Stimulated activated CD4-positive, alpha-beta T cell treated with anti-CD3 and anti-CD28 coated beads, TNF-alpha, amount 100 ng/mL, for 1 hour (primary cell): Measurements from ENCODE around the gene FBXO10.

ENCODE experiments used
- DNase-seq, 3 donors: peaks; one replicate each; pipeline ENCODE4 v3.0.0-alpha.2; 2020; ENCODE audit warnings: low read depth in 3 of 3, low spot score in 1 of 3

The FBXO10 gene

GRCh38 chr9:37554318-37554717, 21.9 kb downstream of the FBXO10 start:
- no peak for DNase-seq

DNA sequence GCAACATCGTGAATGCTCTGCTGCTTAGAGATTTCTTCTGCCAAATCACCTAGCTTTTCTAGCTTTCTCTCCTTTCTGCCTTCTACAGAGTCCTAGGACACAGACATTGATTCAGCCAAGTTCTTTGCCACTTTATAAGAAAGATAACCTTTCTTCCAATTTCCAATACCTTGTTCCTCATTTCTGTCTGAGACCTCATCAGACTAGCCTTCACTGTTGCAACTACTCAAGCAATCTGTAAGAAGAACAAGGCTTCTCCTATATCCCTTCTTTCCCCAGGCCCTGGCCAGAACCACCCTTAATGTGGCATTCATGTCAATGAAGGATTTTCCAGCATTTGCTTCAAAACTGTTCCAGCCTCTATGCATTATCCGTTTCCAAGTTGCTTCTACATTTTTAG, 24.3 kb downstream of the FBXO10 start:
- no peak for DNase-seq

- no peak for DNase-seq
These were observed 24.7 kb downstream of the FBXO10 start for GRCh38 chr9:37551468-37551867.

DNA sequence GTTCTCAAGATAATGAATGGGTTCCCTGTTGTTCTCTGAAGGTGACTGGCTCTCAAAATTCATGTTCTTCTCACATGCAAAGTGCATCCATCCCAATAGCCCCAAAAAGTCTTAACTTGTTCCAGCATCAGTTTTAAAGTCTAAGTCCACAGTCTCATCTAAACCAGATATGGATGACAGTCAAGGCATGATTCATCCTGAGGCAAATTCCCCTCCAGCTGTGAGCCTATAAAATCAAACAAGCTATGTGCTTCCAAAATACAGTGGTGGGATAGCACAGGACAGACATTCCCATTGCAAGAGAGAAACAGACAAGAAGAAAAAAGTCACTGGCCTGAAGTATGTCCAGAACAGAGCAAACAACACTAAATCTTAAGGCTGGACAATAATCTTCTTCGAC, 25.4 kb downstream of the FBXO10 start:
- DNase-seq: no peak

DNA sequence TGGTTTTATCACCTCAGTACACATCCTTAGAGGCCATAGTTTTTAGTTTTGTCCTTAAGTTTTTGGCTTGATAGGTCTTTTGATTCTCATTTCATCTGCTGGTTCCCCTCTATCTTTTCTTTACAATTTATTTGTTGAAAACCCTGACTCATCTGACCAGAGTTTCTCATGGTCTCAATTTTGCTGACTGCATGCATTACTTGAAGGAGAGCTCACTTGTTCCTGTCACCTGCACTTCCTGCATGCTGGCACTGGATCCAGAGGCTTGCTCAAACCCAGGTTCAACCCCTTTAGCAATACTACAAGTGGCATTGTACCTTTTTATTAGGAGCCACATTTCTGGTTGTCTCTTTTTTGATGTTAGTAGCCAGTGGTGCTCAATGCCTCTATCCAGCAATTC, 26.7 kb downstream of the FBXO10 start:
- DNase-seq: no peak

DNA sequence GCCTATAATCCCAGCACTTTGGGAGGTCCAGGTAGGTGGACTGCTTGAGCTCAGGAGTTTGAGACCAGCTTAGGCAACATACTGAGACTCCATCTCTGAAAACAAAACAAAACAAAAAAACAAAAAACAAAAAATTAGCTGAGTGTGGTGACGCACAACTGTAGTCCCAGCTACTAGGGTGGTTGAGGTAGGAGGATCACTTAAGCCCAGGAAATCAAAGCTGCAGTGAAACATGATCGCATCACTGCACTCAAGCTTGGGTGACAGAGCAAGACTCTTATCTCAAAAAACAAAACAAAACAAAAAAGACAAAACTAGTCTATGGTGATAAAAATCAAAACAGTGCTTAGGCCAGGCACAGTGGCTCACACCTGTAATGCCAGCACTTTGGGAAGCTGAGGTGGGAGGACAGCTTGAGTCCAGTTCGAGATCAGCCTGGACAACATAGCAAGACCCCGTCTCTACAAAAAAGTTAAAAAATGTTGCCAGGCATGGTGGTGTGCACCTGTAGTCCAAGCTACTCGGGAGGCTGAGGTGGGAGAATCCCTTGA, 28.8 kb downstream of the FBXO10 start:
- no peak for DNase-seq

DNA sequence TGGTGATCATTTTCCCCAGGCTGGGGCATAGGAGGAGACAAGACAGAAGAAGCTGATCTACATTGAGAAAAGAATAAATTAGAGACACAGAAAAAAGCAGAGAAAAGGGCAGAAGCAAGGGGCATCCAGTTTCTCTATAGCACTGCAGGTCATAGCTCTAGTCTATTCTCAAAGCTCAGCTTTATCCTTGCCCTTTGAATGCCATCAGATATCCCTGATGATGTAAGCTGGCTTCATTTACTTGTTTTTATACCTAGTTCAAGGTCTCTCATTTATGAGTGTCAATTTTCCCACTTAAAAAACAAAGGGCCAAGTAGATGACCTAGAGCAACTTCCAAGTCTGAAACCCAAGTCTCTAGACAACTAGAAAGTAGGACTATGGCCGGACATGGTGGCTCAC, 32.7 kb downstream of the FBXO10 start:
- DNase-seq: no peak

DNA sequence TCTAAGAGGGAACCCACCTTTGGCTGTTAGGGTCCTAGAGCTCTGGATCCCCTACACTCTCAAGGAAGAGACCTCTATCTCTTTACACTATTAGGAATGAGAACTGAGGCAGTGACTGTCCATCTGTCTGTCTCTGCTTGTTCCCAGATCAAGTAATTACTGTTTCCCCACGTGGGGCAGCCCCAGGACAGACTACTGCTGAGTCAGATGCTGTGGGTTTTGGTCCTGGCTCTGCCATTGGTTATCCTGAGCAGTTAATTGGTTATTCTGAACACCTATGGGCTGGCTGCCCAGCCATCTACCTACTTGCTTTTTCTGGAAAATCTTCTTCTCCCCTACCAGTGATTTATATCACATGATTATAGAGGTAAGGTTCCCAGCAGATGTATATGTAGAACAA, 33.3 kb downstream of the FBXO10 start:
- DNase-seq: no peak

- no peak for DNase-seq
These were observed 33.7 kb downstream of the FBXO10 start for GRCh38 chr9:37542488-37542887.

- no peak for DNase-seq
These were observed 34.7 kb downstream of the FBXO10 start for GRCh38 chr9:37541465-37541864.

DNA sequence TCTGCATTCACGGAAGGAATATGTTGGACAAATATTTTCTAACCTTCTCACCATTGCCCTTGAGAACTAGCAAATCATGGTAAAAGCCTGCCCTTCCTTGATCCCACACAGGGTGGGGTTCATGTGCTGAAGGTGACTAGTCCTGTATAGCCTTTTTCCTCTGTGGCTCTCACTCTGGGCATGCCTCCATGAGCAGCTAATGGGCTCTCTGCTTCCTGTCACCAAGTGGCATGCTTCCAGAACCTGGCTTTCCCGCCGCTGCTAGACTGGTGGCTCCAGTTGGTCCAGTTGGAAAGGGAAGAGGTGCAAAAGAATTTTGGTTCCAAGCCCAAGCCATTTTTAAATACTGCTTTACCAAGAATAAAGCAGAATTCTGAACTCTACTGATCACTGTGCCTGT, 35.5 kb downstream of the FBXO10 start:
- DNase-seq: no peak

DNA sequence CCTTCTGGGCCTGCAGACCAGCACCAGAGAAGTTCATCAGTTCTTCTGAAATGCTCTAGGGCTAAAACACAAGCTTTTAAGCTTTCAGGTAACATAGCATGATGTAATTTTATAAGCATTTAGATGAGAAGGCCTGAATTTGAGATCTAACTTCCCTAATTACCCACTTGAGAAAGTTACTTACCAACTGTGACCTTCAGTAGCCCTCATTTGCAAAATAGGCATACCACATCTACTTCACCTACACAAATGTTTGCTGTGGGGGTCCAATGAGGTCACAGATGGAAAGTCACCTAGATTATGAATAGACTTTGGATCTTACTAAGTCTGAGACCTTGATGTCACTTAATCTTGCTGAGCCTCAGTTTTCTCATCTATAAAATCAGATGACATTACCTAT, 36.5 kb downstream of the FBXO10 start:
- no peak for DNase-seq

GRCh38 chr9:37538099-37538498, 38.1 kb downstream of the FBXO10 start:
- DNase-seq: no peak

DNA sequence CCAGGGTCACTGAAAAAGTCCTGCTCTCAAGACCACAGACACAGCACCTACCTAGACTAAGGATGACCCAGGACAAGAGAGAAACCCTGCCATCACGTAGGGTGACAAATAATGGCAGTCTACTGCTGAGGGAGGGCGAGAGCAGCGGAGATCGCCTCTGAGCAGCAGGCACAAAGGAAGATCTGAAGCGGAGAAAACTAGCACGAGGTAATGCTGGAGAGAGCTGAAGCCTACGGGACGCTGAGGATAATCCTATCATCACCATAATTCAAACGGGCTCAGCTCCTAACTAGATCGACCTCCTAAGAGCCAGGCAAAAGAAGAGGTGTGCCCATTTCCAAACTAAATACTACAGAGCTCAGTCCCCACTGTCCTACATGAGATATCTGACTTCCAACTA, 41.3 kb downstream of the FBXO10 start:
- DNase-seq: no peak

- DNase-seq: no peak
These were observed 41.8 kb downstream of the FBXO10 start for GRCh38 chr9:37534412-37534811.

DNA sequence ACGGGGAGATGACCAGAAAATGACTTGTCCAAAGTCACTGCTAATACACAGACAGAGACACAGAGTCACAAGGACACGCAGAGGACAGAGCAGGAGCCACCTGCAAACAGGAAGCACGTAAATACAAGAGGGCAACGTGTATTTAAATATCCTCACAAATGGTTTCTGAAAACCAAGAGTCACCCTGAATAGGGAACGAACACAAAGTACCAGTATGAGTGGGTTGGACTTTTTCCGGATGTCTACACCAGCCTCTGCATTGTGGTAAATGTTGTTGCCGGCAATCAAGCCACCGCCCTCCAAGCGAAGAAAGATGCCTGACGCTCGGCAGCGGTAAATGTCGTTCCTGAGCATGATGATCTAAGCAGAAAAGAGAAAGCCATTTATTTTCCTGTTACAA, 44.5 kb downstream of the FBXO10 start:
- DNase-seq: no peak

GRCh38 chr9:37528652-37529471, 47.3 kb downstream of the FBXO10 start:
- DNase-seq: peak; percentile 48 to 54 (median 49)

DNA sequence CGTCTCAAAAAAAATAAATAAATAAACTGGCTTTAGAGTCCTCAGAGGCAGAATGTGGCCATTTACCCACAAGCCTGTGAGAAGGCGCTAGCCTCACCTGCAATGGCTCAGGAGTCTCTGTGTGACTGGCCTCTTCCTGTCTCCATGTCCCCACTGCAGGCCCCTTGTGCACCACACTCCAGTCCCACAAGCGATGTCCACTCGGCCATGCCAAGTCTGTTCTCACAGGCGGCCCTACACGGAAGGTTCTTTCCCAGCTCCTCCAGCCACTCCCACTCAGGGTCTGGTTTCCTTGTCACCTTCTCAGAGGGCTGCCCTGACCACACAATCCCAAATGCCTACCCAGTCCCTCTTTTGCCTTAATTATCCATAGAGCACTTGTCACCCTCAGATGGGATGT, 52.3 kb downstream of the FBXO10 start:
- DNase-seq: no peak

DNA sequence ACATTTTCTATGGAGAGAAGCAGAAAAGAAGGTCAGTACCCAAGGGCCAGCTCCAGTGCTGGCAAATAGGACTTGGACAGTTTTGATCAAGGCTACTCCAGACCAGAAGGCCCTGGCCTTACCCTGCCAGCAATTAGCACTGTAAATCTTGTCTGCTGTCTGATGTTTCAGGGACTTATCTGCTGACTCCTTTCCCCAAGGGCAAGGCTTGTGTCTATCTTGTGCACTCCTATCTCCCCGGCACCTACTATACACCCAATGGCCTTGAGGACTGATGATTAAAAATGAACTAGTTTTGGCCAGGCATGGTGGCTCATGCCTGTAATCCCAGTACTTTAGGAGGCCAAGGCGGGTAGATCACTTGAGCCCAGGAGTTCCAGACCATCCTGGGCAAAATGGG, 53.2 kb downstream of the FBXO10 start:
- no peak for DNase-seq

GRCh38 chr9:37521111-37521510, 55.1 kb downstream of the FBXO10 start:
- DNase-seq: no peak

GRCh38 chr9:37520641-37521040, 55.5 kb downstream of the FBXO10 start:
- DNase-seq: no peak

GRCh38 chr9:37517923-37518322, 58.3 kb downstream of the FBXO10 start:
- DNase-seq: no peak

- DNase-seq: no peak
These were observed 60.4 kb downstream of the FBXO10 start for GRCh38 chr9:37515620-37516258.
